Neural crest cell (in vitro differentiated cells): ENCODE results near the gene COLEC12. TPM values are rescaled to one million over a fixed set of nuclear protein-coding genes. Genes with fewer than 3 reads are reported as not detected.

Experiments
- DNase-seq: peaks from one replicate; pipeline ENCODE4 v3.0.0; 2021; ENCODE audit warnings: low read depth, mixed read lengths, low spot score
- H3K27ac Mint-ChIP-seq: one replicate; pipeline ENCODE4 v1.8.0; 2021; ENCODE audit warnings: mild to moderate bottlenecking, mixed read lengths; ENCODE audit not compliant: unreplicated experiment
- H3K27me3 Mint-ChIP-seq: 2 replicates; pipeline ENCODE4 v1.8.0; 2021; ENCODE audit warnings: low read depth, mild to moderate bottlenecking, mixed read lengths
- H3K36me3 Mint-ChIP-seq: 2 replicates; pipeline ENCODE4 v1.8.0; 2021; ENCODE audit warnings: low read depth, mild to moderate bottlenecking, mixed read lengths
- H3K4me1 Mint-ChIP-seq: 2 replicates; pipeline ENCODE4 v1.8.0; 2021; ENCODE audit warnings: mixed read lengths
- H3K4me3 Mint-ChIP-seq: one replicate; pipeline ENCODE4 v1.8.0; 2021; ENCODE audit warnings: mild to moderate bottlenecking, mixed read lengths
- H3K9me3 Mint-ChIP-seq: 2 replicates; pipeline ENCODE4 v1.8.0; 2021; ENCODE audit warnings: mixed read lengths
- CTCF ChIP-seq: fragments of 200-600 bp; sonication (generic); conservative IDR thresholded peaks from 2 replicates; pipeline ENCODE4 v1.5.0; 2021; ENCODE audit warnings: antibody characterized with exemption, mild to moderate bottlenecking
- total RNA-seq: library from RNA; stranded (reverse); gene quantifications from 2 replicates; pipeline ENCODE4 v1.2.1, GENCODE V29; 2021

COLEC12 gene
- total RNA-seq, 1 donor from 2014 or later: 1.7 TPM

GRCh38 chr18:478681-479080 is 21.8 kb downstream of the COLEC12 start:
- no peak overlapping the region for H3K4me3 Mint-ChIP-seq
- H3K27me3 Mint-ChIP-seq: no peaks in the 10 kb centered on the region
- no peak for TF ChIP-seq CTCF
- H3K9me3 Mint-ChIP-seq: no peaks in the 10 kb centered on the region
- DNase-seq: no peak
- no peak overlapping the region for H3K27ac Mint-ChIP-seq
- no peaks in the 10 kb centered on the region for H3K36me3 Mint-ChIP-seq
- H3K4me1 Mint-ChIP-seq: peaks cover 20% of the 10 kb centered on the region

- peak; percentile 55 for TF ChIP-seq CTCF
- H3K27ac Mint-ChIP-seq: no peak overlapping the region
- DNase-seq: no peak
Observed at GRCh38 chr18:477565-477964, 22.9 kb downstream of the COLEC12 start.

GRCh38 chr18:476251-476664 is 24.2 kb downstream of the COLEC12 start:
- H3K27ac Mint-ChIP-seq: no peak overlapping the region
- peaks cover 20% of the 10 kb centered on the region for H3K4me1 Mint-ChIP-seq

More at GRCh38 chr18:477565-477964, 22.9 kb downstream of the COLEC12 start:
- Mint-ChIP-seq H3K9me3 (no peaks in the 10 kb centered on the region), H3K27me3 (no peaks in the 10 kb centered on the region), H3K36me3 (no peaks in the 10 kb centered on the region), H3K4me3 (no peak overlapping the region), H3K4me1 (peaks cover 20% of the 10 kb centered on the region)

GRCh38 chr18:475202-476031 is 25.1 kb downstream of the COLEC12 start:
- H3K27me3 Mint-ChIP-seq: no peaks in the 10 kb centered on the region
- DNase-seq: no peak
- TF ChIP-seq CTCF: no peak
- H3K4me1 Mint-ChIP-seq: peaks cover 20% of the 10 kb centered on the region
- no peaks in the 10 kb centered on the region for H3K36me3 Mint-ChIP-seq
- H3K27ac Mint-ChIP-seq: no peak overlapping the region
- no peak overlapping the region for H3K4me3 Mint-ChIP-seq
- no peaks in the 10 kb centered on the region for H3K9me3 Mint-ChIP-seq

More at GRCh38 chr18:476251-476664, 24.2 kb downstream of the COLEC12 start:
- no peak for DNase-seq
- H3K27me3 Mint-ChIP-seq: no peaks in the 10 kb centered on the region
- no peak overlapping the region for H3K4me3 Mint-ChIP-seq
- H3K36me3 Mint-ChIP-seq: no peaks in the 10 kb centered on the region
- no peak for TF ChIP-seq CTCF
- H3K9me3 Mint-ChIP-seq: no peaks in the 10 kb centered on the region

GRCh38 chr18:474416-474815 is 26.1 kb downstream of the COLEC12 start:
- no peak for TF ChIP-seq CTCF
- H3K4me1 Mint-ChIP-seq: peaks cover 18% of the 10 kb centered on the region
- H3K9me3 Mint-ChIP-seq: no peaks in the 10 kb centered on the region
- no peak overlapping the region for H3K4me3 Mint-ChIP-seq
- H3K27ac Mint-ChIP-seq: no peak overlapping the region
- no peaks in the 10 kb centered on the region for H3K27me3 Mint-ChIP-seq
- DNase-seq: no peak
- H3K36me3 Mint-ChIP-seq: no peaks in the 10 kb centered on the region
